HS-5 (cell line): Measurements from ENCODE around the gene IFT57.
"Not testable (repeated sequence)": the region's sequence is repeated elsewhere in the genome, so short reads cannot be mapped to it uniquely, and the experiment has no call there.

Experiments
- DNase-seq: peaks from one replicate; pipeline ENCODE4 v3.0.0-alpha.2; 2012; ENCODE audit warnings: low read depth

The IFT57 gene

DNA sequence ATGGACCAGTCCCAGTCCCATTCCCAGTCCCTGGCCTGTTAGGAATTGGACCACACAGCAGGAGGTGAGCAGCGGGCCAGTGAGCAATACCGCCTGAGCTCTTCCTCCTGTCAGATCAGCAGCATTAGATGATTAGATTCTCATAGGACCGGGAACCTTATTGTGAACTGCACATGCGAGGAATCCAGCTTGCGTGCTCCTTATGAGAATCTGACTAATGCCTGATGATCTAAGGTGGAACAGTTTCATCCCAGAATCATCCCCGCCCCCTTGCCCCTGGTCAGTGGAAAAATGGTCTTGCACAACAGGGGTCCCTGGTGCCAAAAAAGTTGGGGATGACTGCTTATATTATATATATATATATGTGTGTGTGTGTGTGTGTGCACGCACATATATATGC, 63.1 kb downstream of the IFT57 start:
- DNase-seq: no peak

DNA sequence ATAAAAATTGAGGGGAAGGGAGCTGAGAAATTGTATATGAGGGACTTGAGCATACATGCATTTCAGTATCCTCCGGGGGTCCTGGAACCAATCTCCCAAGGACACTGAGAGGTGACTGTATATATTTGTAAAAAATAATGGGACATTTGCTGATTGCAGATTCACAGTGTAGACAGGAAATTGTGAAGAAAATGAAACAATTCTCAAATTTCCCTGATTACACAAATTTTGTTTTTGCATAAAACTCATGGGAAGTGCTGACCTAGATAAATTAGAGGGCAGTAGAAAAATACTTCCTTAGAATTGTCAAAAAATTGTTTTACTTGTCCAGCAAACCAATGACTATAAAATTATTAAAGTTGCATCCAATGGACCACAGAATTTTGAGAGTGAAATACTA, 64.0 kb downstream of the IFT57 start:
- no peak for DNase-seq

DNA sequence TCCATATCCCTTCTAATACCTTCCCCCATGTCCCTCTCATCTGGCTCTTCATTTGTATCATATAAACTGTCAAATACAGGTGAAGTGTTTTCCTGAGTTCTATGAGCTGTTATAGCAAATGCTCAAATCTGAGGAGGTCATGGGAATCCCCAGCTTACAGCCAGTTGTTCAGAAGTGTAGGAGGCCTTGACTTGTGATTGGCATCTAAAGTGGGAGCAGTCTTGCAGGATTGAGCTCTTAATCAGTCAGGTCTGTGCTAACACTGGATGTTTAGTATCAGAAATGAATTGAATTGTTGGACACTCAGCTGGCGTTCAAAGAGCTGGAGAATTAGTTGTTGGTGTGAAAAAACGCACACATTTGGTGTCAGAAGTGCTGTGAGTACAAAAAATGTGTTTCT, 65.0 kb downstream of the IFT57 start:
- DNase-seq: no peak

DNA sequence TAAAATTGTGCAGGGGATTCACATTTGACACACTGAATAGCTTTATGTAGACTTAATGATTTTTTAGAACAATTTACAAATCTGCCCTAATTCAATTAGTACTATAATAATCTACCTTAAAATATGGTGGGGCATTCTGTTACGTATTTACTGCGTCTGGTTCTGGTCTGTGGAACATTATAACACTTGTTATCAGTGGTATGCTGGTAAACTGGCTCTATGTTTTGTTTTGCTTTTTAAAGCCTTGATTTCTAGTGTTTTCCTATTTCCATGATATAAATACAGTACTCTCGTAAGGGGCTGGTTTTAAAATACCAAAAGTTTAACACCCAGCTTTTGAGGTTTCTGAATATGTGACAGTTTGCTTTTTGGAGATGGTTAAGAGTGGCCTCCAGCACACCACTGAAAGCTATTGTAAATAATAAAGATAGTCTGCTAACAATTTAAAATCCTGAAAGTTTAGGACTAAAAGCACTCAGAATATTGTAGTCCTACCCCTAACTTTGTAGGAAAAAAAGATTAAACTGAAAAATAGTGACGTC, 65.8 kb downstream of the IFT57 start:
- DNase-seq: no peak

DNA sequence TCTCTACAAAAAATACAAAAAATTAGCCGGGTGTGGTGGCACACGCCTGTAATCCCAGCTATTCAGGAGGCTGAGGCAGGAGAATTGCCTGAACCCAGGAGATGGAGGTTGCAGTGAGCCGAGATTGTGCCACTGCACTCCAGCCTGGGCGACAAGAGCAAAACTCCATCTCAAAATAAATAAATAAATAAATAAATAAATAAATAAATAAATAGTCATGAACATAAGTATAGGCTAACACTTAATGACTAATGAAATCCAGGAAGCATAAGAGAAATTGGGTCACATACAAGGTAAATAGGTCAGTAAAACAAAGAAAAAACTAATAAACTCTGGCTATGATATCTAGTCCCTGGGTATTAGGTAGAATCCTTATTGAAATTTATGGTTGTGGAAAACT, 66.6 kb downstream of the IFT57 start:
- DNase-seq: not testable (repeated sequence)

DNA sequence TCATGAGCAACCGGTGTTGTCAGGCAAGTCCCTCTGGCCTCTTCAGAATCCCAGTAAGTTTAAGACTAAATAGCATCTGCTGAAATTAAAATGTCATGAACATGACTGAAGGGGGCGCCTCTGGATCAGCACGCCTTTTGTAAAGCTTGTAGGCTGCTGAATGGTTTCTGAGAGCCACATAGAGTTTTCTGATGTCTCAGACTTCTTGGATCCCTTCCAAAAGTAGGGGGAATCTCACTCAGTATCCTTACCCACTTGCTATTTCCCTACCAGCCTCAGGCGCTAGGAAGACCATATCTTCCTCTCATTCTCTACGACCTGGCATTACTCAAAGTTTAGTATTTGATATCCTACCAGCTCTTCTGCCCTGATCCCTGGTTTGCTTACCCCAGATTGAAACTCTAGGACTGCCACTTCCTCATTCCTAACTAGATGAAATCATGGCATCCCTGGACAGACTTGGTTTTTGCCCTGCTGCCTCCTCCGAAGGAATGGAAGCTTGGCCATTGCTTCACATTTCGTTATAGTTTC, 68.7 kb downstream of the IFT57 start:
- DNase-seq: no peak

DNA sequence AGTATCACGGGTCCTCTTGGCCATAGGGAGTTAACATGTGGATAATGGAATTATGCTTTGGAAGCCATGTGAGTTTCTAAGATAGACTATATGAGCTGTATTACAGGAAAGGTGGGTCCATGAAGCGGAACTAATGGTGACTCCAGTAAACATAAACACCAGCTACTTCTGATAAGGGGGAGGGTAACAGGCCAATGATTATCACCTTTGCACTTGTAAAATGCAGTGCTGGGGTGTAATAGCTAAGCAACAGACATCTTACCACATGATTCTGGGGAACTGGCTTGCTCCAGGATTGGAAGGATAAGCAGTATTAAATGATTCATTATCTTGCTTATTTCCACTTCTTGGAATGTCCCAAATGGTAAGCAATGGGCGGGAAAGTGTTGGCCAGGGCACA, 70.0 kb downstream of the IFT57 start:
- no peak for DNase-seq

DNA sequence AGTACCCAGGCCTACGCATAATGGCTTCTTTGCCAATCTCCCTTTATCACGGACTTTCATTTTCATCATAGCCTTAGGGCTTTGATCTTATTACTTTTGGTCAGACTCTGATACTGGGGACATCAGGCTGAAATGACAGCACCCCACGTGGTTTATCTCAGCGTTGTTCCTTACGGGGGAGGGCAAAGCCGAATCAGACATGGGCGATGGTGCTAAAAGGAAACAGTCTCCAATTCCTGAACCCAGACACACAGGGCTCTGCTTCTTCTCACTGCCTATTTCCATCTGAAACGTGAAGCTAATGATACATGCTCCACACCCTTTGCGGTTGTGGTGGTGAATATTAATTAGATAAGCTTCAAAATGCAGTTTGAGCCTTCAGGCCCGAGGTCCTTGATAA, 72.0 kb downstream of the IFT57 start:
- no peak for DNase-seq

DNA sequence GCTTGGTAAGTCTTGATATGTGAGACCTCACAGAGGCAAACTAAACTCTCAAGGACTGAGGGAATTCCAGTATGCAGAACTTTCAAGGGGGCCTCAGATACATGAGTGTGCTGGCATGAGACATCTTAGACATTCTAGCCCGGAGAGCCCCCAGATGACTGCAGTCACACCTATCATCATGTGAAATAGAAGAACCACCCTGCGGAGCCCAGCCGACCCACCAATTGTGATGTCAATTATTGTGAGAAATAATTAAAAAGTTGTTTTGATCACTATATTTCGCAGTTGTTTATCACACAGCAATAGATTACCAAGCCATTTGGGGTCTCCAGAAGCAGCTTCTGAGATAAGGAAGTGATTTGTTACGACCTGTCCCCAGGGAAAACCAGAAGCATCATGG, 76.1 kb downstream of the IFT57 start:
- no peak for DNase-seq

DNA sequence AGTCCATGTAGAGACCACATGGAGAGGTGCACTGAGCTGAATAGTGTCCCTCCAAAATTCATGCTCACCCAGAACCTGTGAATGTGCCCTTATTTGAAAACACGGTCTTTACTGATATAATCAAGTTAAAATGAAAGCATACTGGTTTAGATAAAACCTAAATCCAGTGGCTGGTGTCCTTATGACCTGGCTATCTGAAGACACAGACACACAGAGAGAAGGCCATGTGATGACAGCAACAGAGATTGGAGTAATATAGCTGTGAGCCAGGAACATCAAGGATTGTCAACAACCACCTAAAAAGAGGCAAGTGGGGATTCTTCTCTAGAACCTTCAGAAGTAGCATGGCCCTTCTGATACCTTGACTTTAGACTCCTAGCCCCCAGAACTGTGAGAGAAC, 76.6 kb downstream of the IFT57 start:
- DNase-seq: no peak

DNA sequence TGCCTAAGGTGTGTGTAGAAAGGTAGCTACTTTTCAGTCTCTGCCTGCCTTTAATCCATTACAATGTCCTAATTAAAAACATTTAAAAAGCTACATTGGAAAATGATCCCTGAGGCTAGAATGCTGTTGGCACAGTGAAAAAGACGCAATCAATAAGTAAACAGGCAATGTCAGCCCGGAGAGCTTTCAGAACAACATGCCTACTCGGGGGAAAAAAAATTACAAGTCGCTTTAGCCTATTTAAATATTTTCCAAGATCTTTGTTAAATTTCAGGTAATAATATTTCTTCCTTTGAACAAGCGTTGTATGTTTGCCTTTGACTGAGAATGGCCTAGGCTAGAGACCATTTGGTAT, 84.8 kb downstream of the IFT57 start:
- DNase-seq: no peak

DNA sequence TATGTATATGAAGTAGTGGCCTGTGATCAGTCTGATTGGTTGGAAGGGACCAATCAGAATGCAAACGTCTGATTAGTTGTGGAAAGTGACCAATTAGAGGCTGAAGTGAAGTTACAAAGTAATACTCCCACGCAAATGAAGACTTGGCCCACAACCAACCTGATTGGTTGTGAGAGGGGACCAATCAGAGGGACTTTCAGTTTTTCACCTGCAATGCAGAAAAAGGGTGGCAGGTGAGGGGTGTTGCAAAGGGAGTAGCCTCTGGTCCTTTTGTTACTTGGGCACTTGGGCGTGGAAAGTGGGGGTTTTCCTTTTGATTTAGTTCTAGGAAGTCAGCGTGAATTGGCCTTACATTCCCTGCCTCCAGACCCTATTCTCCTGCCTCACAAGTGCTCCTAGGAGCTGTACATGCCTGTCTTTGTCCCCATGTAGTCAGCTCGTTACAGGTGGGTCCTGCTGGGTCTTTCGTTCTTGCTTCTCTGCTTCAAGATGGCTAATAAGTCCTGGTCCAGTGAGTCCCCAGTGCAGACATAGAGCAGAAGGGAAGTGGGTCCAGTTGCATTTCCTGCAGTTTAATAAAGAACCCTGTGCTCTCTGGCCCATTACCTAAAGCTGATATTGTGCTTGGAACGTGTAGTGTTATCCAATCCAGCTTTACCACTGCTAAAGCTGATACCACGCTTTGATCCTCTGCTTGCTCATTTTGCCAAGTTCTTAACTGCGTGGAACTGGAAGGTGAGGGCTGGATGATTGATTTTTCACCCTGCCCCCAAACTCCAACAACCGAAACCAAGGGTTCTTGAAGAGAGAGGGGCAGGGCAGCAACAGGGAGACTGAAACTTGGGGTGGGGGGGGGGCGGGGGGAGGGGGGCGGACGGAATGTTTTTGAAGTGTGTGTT, 85.4 kb downstream of the IFT57 start:
- DNase-seq: no peak

DNA sequence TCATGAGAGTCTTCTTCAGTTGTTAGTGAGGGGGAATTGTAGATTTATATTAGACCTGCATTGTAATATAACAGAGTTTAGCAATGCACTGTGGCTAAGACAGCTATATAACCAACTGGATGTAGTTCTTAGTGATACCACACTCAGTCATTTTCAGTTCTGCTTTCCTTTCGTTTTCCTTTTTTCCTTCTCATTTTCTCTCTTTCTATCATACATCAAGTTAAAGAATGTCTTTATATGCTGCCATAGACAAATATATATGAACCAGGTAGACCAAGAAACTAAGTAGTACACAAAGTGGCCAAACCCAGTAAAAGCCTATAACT, 87.7 kb downstream of the IFT57 start:
- DNase-seq: no peak

DNA sequence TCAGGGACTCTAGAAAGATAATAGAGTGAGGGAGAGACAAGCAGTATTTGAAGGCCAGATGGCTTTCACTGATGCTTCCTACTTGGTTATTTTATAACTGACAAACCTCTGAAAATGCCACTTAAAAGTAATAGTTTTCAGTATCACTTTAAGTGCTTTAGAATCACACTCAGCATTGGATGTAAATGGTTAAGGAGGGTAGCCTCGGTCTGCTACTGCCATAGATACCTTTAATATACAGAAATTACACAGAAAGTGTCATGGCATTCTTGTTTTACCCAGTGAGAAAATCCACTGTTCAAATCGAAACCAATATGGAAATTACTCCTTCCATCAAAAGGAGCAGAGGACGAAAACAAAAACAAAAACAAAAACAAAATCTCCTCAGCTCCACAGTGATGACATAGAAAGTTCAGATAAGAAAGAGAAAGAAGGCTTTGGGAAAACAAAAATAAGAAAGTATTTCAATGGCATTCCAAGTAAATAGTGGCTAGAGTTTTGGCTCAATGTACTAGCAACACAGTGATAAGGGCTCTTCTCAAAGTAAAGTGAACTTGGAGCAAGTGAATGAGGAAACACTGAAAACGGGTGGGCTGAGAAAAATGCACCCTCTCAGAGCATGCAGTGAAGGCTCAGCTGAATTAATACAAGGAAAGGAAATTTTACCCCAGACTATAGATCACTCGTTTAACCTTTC, 88.2 kb downstream of the IFT57 start:
- DNase-seq: no peak

DNA sequence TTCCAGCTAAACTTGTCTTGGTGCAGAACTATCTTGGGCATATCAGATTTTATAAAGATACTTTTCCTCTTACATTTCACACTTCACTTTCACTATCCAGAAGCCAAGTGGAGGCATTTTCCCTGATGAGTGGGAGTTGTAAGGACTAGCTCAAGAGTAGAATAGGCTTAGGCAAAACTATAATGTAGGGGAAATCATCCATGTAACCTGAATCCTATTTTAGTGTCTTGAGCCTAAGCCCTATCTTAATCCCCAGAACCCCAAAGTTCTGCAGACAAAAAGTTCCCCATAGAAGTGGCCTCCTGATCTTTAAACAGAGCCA, 89.2 kb downstream of the IFT57 start:
- no peak for DNase-seq

DNA sequence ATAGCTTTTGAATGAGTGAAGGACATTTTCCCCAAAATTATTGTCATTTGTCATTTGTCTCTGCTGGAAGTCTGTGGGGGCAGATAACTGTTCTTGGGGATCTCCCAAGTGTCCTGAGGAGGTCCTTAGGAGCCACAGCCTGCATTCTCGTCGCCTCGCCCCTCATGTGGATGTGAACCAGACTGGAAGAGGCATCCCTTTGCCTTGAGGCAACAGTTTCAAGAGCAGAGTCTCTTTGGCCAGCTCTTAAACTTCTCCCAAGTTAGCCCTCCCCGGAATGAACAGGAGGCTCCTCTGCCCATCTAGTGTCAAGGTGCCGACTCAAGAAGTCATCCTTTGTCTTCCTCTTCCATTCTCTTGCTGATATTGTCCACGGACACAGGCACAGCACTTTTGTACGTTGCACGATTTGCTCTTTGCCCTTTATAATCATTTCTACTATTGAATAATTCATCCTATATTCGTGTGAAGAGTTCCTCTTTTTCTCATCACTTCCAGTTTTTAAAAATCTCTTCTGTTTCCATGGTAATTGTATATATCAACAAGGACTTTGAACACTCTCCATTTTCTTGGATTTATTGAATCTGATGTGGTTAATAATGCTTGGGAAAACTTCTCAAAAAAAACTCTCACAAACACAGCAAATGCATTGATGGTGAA, 90.6 kb downstream of the IFT57 start:
- DNase-seq: no peak

DNA sequence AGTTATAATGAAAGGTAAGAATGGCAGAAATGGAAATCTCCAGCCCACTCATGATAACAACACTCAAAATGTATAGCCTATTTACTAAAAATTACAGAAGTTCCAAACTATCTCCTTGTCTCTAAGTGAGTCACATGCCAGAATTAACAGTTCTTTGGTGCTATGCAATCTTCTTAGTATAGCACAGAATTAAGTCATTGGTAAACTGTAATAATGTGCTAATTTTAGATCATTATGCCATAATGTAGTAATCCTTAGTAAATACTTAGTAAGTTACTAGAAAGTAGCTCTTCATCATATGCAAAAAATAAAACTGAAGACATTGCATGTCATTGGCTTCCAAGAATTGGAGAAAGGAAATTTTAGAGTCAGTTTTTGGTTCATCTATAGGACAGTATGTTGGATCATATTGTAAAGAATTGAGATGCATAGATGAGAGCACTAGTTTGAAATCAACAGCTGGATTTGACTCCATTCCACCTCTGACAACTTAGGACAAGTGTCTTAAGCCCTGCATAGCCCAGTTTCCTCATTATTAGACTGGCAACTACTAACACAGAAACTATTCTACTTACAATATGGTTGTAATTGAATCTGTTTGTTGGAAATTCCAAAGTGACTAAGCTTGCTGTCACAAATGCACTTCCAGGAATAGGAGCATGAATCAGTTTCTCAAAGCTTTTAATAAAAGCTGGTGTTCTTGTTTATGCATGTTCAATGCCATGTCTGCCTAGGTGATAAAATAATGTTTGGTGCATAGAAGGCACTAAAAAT, 91.3 kb downstream of the IFT57 start:
- DNase-seq: peak; percentile 84

DNA sequence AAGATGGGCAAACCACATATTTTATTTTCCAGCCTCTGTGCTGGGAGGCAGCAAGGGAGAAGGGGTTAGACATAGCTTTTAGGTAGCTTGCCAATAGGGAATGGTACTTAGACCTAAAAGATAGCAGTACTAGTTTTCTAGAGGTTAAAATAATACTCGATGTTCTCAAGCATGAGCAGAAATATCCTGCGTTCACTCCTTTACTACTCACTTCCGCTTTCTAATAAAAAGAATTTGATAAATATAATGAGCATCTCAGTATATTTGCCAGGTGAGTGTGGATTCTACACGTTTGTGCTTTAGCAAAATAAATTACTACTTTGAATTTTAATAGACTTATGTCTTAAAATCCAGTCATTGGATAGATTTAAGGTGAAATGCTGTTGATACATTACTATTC, 92.0 kb downstream of the IFT57 start:
- no peak for DNase-seq

DNA sequence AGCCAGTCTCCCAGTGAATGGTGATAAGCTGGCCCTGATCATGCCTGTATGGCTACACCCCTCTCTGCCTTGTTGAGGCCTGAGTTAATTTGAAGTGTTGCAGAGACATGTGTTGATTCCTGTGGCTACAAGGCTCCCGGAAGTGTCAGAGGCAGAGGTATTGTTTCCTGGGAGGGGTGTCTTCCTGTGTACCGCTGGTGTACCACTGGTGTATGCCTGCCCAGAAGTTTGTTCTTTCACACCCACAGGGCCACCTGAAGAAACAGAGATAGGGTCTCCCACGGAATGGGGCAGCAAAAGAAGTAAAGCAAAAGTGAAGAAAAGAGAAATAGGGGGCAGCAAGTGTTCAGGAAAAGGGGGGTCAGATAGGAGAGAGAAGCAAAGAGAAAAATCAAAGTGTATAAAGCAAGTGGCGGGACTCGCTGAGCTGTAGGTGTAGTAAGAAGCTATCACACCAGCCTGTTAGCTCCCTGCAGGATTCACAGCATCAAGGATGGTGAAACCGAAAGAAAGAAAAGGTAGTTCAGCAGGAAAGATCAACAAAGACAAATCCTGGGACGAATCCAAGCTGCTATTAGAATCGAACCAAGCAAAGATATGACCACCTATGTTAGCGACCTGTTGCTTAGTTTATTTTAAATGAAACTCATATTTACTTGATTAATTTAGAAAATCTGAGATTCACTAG, 94.8 kb downstream of the IFT57 start:
- no peak for DNase-seq

DNA sequence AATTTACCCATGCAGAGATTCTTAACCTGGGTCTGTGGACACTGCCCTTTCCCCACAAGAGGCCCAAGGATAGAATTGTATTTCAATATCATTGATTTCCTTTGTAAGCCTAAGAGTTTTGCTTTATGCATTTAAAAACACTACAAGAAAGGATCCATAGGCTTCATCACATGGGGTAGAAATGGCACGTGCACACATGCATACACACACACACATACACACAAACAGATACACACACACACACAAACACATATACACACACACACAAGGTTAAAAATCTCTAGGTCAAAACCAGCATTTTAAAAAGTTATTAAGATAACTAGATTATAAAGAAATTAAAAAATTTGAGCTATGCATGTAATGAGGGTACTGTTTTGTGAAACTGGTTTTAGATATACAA, 95.9 kb downstream of the IFT57 start:
- DNase-seq: no peak

DNA sequence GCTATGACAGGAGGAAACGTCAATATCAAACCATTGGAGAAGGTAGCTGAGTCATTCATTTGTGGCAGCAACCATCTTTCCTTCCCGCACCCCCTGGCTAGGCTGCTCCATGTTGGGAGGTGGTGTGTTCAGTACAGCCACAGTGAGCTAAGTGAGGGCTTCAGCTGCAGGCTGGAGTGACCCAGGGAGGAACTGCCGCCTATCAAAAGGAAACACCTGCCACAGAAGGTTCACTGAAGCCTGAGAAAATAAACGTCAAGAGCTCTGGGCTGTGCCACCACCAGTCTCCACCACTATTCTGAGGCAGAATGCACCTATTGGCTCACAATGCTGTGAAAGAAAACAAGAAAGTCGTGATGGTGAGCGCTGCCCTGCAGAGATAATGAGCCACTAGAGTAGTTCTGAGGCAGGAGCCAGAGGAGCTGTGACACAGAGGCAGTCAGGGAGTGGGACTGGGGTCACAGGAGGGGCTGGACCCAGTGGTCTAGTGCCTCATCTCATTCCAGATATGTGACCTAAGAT, 96.6 kb downstream of the IFT57 start:
- DNase-seq: no peak
